IPS-NIHi7 (cell line): ENCODE results near the gene HNRNPUL1.
A peak's percentile ranks its signal among the peaks of the same experiment; 100 is the strongest.
"Not testable (repeated sequence)": the region's sequence is repeated elsewhere in the genome, so short reads cannot be mapped to it uniquely, and the experiment has no call there.

Experiments
- DNase-seq: peaks from one replicate; pipeline ENCODE4 v3.0.0; 2012; ENCODE audit warnings: mixed read lengths; ENCODE audit errors: extremely low spot score

HNRNPUL1 gene

GRCh38 chr19:41325947-41326706 lies 62.0 kb downstream of the HNRNPUL1 start:
- DNase-seq: no peak

DNA sequence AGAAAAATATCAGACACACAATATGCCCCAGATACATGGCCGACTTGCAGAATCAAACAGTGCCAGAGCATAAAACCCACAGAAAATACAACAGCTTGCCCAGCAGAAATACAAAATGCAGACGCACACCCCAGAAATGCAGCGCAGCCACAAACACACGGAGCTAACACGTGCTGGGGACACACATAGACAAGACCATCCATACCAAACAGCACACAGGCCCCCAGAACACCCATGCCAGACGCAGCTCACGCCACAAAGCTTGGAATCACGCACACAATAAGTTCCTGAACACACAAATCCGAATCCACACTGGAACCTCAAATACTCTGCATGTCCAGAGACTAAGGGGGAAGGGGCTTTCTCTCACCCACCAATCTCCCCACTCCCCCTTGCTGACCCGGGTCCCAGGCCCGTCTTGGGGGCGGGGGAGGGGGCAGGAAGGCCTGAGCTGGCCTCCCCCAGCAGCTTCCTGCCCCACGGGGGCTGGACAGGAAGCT lies 63.0 kb downstream of the HNRNPUL1 start:
- DNase-seq: no peak

DNA sequence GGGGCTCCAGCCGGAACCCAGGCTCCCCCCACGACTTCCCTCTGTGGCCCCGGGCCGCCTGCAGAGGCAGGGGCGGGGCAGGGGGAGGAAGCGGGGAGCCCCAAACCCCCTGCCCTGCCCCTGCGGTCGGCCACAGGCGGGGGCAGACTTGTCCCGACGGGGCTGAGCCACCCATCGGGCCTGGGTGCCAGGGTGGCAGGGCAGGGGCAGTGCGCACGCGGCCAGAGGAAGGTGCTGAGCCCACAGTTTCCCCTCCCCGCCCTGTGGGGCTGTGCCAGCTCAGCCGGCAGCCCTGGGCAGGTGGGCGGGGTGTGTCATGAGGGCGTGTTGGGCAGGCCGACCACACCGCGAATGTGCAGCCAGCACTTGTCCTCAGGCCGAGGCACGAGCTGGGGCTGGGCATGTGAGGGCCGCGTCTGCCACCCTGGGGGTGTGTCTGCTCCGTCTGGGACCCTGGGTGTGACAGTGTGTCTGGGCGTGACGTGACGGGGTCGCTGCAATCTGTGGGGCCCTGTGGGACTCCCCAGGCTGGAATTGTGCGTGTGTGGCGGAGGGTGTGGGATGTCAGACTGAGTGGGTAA lies 63.5 kb downstream of the HNRNPUL1 start:
- DNase-seq: no peak

- no peak for DNase-seq
Observed at GRCh38 chr19:41328157-41328841, 64.1 kb downstream of the HNRNPUL1 start.

DNA sequence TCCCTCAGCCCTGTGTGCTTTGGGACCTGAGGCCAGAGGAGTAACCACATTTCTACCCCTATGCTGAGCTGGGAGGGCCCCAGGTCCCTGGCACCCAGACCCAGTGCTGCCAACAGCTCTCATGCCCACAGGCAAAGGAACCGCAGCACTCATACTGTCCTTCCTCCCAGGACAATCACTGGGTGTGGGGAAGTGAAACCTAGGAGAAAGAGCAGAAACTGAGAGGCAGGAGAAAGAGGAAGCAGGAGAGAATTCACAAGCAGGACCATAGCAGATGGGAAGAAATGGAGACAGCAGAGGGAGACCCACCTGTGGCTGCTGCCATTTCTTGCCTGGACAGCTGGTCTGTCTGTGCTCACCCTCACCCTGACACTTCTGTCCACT lies 64.7 kb downstream of the HNRNPUL1 start:
- no peak for DNase-seq

- no peak for DNase-seq
Observed at GRCh38 chr19:41330481-41330880, 66.3 kb downstream of the HNRNPUL1 start.

- DNase-seq: no peak
Observed at GRCh38 chr19:41330946-41331678, 66.9 kb downstream of the HNRNPUL1 start.

GRCh38 chr19:41332000-41332399 lies 67.8 kb downstream of the HNRNPUL1 start:
- no peak for DNase-seq

DNA sequence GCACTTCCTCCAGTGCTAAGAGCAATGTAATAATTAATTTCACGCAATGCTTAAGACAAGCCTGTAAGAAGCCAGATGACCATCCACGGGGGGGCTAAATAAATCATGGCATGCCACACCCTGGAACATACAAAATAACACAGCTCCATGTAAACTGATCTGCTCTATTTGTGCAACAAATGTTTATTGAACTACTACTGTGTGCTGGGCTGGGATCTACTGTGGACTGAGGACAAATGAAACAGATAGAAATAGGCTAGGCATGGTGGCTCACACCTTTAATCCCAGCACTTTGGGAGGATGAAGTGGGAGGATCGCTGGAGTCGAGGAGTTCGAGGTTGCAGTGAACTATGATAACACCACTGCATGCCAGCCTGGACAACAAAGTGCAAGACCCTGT lies 68.3 kb downstream of the HNRNPUL1 start:
- DNase-seq: no peak

- no peak for DNase-seq
Observed at GRCh38 chr19:41334793-41335192, 70.6 kb downstream of the HNRNPUL1 start.

DNA sequence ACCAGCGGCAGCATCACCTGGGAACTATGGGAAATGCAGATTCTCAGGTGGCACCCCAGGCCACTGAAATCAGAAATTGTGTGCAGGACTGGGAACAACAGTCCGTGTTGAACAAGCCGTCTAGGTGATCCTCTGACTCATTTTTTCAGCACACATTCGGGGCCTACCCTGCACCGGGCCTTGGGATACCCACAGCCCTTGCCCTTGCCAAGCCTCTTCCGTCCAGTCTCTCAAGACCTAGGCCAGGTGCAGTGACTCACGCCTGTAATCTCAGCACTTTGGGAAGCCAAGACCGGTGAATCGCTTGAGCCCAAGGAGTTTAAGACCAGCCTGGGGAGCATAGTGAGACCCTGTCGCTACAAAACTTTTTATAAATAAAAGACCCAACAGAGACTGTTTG lies 71.3 kb downstream of the HNRNPUL1 start:
- no peak for DNase-seq

GRCh38 chr19:41339936-41340335 lies 75.8 kb downstream of the HNRNPUL1 start:
- no peak for DNase-seq

DNA sequence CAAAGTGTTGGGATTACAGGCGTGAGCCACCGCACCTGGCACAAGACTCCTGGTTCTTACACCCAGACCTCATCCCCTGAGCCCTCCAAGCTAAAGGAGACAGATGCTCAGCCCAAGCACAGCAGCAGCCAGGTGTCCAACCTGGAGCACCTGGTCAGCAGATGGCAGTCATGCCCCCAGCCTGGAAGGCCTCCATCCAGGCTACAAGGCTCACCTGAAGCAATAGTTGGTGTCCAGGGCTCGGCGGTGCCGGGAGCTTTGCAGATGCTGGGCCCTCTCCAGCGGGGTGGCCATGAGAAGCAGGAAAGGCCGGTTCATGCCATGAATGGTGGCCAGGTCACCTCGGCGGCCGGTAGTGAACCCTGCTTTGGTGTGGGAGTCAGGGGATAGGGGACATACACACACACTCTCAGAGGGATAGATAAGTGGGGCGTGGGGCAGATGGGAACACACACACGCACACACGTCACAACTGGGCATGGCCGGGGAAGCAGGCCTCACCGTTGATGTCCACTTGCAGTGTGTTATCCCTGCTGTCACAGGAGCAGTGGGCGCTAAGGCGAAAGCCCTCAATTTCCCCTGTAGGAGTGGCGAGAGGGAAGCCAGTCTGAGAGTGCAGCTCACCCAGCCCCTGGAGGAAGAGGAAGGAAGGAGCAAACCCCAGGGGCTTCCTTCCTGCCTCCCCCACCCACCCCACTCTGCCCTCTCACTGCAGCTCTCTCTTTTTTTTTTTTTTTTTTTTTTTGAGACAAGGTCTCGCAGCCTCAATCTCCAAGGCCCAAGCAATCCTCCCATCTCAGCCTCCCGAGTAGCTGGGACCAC lies 77.7 kb downstream of the HNRNPUL1 start:
- DNase-seq: peak; percentile 58

- no peak for DNase-seq
Observed at GRCh38 chr19:41344162-41344561, 80.0 kb downstream of the HNRNPUL1 start.

- DNase-seq: not testable (repeated sequence)
Observed at GRCh38 chr19:41346916-41347315, 82.7 kb downstream of the HNRNPUL1 start.

DNA sequence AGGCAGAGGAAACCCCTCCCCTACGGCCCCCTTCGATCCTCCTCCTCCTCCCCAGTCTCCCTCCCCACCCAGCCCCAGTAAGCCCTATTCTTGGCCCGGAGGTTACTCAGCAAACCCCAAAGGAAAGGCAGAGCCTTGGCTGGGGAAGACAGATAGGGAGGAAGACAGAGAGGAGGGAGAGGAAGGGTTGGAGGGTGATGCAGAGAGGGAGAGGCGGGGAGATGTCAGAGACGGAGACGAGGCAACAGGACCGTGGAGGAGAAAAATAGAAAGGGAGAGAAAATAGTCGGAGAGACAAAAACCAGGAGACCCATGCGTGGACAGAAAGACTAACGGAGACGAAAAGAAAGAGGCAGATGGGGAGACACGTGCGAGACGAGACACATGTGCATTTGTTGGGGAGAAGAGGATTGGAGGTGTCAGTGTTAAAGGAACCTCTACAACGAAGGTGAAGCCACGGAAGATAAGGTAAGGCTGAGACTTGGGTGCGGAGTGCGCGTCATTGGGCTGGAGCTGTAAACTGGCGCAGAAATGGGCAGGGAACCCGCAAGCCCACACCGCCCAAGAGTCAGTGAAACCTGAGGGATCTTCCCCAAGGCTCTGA lies 86.7 kb downstream of the HNRNPUL1 start:
- DNase-seq: peak; percentile 31

DNA sequence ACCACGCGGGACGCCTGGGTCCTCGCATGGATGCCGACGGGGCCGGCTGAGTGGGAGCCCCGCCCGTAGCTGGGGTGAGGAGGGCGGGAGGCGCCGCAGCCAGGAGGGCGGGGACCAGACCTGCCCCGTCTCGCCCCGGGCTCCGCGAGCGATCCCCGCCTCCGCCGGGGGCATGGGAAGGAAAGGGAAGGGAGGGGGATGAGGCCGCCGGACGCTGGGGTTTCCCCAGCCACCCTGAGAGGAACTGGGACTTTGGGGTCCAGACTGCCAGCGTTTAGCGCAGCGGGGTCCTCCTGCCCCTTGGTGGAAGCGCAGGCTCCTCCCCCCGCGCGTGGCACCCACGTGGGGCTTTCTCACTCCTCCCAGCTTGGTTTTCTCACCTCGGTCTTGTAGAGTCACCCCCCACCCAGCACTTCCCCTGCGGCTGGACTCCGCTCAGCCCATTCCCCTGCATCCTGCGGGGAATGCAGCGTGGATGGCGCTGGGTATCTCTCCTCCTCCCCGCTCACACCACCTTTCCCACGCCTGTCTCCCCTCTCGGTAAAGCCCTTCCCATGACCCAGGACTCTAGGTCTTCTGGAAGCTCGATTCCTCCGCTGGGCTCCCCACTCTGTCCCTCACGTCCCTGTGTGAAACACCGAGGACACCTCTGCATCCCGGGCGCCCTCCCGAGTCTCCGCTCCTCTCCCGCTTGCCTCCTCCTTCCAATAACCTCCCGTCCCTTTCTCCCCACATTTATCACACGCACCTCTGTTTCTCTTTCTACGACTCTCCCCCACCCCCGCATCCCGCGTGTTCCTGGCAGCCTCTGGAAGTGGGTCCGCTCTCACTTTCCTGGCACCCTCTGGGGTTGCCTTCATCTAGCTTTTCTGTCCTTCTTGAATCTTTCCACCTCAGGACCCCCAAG lies 87.4 kb downstream of the HNRNPUL1 start:
- peak; percentile 73 for DNase-seq

DNA sequence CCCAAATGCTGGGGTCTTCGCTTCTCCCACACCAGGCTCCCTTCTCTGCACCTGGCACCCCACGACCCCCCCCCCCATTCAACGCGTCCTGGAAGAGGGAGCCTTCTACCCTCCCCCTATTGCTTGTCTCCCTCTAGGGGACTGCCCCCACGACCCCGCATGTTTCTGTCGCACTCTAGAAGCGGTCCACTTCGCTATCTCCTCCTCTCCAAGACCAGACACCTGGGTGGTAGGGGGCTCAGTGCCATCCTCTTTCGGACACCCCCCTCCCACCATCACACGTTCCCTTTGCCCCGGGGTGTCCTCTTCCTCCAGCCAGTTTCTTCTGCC lies 88.1 kb downstream of the HNRNPUL1 start:
- DNase-seq: no peak

DNA sequence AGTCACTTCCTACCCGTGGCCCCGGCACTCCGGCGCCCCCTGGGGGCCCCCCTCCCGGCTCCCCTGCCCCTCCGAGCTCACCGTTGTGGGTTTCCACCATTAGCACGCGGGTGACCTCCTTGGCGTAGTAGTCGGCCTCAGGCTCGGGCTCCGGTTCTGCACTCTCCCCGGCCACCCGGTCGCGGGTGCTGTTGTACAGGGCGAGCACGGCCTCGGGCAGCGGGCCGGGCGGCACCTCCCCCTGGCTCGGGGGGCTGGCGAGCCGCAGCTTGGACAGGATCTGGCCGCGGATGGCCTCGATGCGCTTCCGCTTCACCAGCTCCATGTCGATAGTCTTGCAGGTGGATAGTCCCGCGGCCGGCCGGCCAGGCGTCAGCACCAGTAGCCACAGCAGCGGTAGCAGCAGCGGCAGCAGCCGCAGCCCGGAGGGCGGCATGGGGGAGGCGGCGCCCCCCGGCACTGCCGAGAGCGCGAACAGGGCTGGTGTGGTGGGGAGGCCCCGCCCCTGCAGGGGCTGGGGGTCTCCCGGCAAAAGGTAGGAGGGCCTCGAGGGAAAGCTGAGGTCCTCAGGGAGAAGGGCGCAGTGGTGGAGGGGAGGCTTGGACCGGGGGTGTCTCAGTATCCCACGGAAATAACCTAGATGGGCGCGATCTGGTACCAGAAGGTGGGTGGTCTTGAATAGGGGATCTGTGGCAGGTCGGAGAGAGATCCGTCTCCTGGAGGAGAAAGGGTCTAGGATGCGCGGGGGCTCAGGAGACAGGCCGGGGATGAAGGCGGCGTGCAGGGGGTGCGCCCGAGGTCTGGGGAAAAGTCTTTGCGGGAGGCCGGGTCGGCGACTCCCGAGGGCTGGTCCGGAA lies 88.7 kb downstream of the HNRNPUL1 start:
- peak; percentile 64 for DNase-seq
